Activated CD4-positive, alpha-beta T cell treated with anti-CD3 and anti-CD28 coated beads, Interleukin-2, amount 50 U/mL, for 1 hour (primary cell): Measurements from ENCODE around the gene MIER1.
"Not testable (repeated sequence)": the region's sequence is repeated elsewhere in the genome, so short reads cannot be mapped to it uniquely, and the experiment has no call there.

Experiments
- DNase-seq: peaks from one replicate; pipeline ENCODE4 v3.0.0-alpha.2; 2020

Gene MIER1

GRCh38 chr1:66924756-66925557 lies at the start of gene MIER1, which contains the start of gene DNAI4:
MIER1 (plus strand) TSS chr1:66924990; CDS start chr1:66925029, 39 bp downstream.
DNAI4 (minus strand) TSS chr1:66924856; CDS start chr1:66924831, 25 bp downstream.
- DNase-seq: peak; percentile 96

DNA sequence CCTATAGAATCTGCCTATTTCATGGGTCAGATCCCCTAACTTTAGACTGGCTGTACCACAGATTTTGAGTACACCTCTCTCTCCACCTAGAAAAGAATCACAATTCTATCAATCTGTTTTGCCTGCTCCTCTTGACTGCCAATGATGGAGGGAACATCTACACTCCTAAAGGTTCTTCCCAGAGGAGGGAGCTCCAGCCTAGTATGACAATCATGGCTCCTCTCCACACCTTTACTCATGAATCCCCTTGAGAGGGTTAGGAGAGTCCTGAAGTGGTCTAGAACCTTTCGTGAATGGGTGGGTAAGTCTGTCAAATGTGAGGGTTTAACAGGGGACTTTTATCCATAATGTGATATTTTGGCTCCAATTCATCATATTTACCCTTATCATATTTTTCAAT lies 48.1 kb upstream of the MIER1 start:
- no peak for DNase-seq

DNA sequence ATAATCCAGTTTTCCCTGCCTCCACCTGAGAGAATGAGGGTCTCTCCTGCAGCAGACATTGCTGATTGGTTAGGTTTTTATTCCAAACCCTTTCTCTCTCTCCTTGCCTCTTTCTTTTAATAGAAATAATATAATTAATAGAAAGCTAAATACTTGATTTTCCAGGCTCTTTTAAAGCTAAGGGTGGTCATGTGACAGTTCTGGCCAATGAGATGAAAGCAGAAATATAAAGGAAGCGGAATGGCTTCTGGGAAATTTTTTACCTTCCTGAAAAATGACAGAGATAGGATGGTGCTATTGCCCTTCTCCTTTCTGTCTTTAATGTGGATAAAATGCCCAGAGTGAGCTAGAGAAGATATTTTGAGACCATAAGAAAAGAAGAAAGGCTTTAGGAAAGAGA lies 35.8 kb upstream of the MIER1 start:
- no peak for DNase-seq

DNA sequence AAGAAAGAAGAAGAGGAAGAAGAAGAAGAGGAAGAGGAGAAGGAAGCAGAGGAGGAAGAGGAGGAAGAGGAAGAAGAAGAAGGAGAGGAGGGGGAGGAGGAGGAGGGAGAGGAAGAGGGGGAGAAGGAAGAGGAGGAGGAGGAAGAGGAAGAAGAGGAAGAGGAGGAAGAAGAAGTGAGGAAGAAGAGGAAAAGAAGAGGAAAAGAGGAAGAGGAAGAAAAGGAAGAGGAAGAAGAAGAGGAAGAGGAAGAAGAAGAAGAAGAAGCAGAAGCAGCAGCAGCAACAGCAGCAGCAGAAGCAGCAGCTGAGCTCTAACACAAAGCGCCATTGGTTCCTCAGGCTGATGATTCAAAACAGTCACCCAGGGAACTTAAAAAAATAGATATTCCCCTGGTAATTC lies 34.2 kb upstream of the MIER1 start:
- DNase-seq: no peak

DNA sequence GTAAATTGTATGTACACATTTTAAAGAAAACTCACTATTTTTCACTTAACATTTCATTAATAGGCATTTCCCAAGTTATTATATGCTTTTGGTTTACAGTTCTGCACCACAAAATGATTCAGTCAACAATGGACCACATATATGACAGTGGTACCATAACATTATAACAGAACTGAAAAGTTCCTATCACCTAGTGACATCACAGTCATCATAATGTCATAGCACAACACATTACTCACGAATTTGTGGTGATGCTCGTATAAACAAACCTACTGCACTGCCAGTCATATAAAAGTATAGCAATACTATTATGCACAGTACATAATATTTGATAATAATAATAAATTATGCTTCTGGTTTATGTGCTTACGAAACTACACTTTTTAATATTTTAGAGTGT lies 31.1 kb upstream of the MIER1 start:
- DNase-seq: no peak

- DNase-seq: not testable (repeated sequence)
Observed at GRCh38 chr1:66915203-66915602, 9.6 kb upstream of the MIER1 start.

- DNase-seq: no peak
Observed at GRCh38 chr1:66916320-66916719, 8.5 kb upstream of the MIER1 start.

GRCh38 chr1:66917476-66917875 lies 7.3 kb upstream of the MIER1 start:
- no peak for DNase-seq

DNA sequence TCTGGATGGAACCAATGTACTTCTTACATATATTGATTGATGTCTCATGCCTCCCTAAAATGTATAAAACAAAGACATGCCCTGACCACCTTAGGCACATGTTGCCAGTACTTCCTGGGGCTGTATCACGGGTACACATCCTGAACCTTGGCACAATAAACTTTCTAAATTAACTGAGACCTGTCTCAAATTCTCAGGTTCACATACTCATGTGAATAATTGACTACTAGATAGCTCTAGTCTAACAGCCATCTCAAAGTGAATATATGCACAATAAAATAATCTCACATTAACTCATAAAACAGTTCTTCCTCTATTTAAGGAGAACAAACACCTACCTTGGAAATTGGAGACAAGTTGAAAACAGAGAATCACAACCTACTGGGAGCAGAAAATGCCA lies 5.7 kb upstream of the MIER1 start:
- no peak for DNase-seq

DNA sequence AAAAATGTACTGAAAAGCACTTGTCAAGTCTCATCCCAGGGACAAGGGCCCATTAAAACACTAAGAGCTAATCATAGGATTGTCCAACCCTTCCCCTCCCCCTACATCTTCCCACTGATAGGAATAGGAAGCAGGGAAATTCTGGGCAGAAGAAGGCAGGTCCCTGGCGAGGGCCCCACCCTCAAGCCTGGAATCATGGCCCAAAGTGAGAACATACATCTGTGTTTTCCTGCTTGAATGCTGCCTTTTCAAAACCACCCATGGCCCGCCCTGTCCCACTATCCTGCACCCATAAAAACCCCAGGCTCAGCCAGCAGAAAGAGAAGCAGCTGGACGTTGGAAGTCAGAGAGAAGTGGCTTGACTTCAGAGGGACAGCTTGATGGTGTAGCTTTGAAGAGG lies 5.0 kb upstream of the MIER1 start:
- DNase-seq: no peak

GRCh38 chr1:66920543-66920942 lies 4.2 kb upstream of the MIER1 start:
- no peak for DNase-seq

GRCh38 chr1:66925558-66925910 lies 744 bp downstream of the MIER1 start:
- DNase-seq: no peak

DNA sequence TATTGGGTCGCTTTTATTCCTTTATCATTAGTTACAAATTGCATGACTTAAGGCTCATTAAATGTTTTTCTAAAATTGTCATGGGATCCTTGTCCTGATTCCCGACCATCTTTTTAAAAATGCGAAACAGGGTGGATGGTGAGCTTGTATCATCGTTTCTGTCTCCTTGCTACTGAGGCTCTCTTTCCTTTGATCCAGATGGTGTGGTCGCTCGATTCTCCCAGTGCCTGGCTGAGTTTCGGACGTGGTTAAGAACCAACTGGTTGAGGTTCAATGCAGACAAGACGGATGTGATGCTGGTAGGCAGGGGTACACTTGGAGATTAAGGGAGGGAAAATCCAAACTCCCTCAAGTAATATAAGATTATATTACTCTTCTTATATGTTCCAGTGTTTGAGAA lies 1.2 kb downstream of the MIER1 start:
- DNase-seq: no peak

DNA sequence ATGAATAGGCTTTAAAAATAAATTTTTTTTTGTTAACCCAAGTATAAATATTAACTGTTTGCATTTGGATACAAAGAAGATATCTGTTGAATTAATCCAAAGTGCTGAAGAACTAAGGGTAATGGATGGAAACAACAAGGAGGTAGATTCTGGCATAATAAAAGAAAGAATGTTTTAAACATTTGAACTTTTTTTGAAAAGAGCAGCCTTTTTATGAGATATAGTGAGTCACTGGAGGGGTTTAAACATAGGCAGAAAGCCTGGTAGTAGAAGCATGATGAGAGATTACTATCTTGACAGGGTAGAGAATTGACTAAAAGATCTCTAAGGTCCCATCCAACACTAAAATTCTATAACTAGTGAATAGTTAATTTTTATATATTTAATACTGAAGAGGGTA lies 2.7 kb downstream of the MIER1 start:
- DNase-seq: no peak

- no peak for DNase-seq
Observed at GRCh38 chr1:66929146-66929688, 4.4 kb downstream of the MIER1 start.

GRCh38 chr1:66929691-66929998 lies 4.9 kb downstream of the MIER1 start:
- no peak for DNase-seq

DNA sequence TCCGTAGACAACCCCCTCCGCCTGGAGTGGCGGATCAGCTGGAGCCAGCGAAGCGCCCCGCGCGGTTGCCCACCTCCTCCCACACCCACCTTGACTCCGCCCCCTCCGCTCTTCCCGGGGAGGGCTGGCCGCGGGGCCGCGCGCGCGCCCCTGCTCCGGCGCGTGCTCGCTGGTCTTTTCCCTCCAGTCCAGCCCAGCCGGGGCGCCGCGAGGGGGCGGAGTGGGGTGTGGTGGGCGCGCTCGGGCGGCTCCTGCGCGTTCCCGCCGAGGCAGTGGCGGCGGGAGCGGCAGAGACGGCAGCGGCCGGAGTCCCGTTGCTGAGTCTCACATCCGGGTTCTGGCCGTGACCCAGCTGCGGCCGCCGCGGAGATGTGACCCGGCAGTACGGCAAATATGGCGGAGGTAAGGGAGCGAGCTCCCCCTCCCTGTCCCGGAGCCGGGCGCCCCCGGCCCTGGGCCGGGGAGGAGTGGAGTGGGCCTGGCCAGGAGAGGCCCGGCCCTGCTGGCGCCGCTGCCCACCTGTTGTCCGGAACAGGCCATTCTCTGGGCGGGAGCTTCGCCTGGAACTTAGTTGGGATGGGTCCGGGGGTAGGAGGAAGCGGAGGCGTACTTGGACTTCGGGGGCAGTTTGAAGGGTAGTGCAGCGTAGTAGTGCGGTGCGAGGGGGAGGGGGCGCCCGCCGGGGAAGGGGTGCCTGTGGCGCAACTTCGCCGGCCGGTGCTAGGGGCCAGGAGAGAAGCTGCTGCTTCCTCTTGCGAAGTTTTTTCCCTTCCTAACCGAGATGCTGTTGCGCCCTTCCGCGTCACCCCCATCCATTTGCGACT lies 5.4 kb downstream of the MIER1 start:
- DNase-seq: peak; percentile 92

DNA sequence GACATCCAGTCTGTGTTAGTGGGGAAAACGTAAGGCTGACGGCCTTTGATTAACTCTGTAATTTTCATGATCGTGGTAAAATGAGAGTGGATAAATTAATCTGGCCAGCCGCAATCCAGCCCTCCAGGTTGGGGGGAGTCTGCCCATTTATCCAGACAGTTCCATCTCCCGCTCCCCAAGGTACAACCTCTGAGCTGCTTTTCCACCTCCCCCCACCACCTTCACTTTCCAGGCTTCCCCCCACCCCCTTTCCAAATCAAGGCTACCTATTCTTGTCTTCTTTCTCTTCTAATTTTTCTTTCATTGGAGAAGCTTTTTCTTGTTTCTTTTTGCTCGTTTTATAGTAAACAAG lies 6.0 kb downstream of the MIER1 start:
- no peak for DNase-seq

GRCh38 chr1:66931590-66931989 lies 6.8 kb downstream of the MIER1 start:
- DNase-seq: no peak

GRCh38 chr1:66932291-66932690 lies 7.5 kb downstream of the MIER1 start:
- DNase-seq: no peak

GRCh38 chr1:66933887-66934700 lies 9.3 kb downstream of the MIER1 start:
- no peak for DNase-seq

GRCh38 chr1:66937529-66938234 lies 12.9 kb downstream of the MIER1 start:
- no peak for DNase-seq

DNA sequence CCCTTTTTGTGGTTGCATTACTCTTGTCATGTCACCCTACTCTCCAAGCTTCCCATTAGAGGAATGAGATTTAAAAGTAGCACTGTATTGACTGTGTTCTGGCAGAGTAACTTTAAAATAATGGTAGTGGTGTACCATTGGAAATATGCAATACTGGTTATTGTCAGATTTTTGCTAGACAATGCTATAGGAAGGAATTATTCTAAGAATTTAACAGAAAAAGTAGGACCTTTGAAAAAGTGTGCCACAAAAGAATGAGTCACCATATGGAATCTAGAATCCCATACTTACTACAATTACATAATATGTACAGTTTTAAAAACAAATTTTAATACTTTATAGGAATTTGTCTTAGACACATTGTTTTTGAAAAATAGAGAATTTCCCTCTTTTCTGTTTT lies 13.8 kb downstream of the MIER1 start:
- DNase-seq: no peak
